Fibroblast of pulmonary artery (primary cell): ENCODE data around the gene KDR.

Source experiments
- DNase-seq: peaks from one replicate; pipeline ENCODE4 v3.0.0-alpha.2; 2010; ENCODE audit warnings: low read depth
- H3K4me3 ChIP-seq: replicated peaks from 2 replicates; pipeline ENCODE4 v1.5.1; 2011; ENCODE audit warnings: low read depth, mild to moderate bottlenecking, control low read depth, low read length, moderate library complexity
- CTCF ChIP-seq: IDR thresholded peaks from 2 replicates; pipeline ENCODE4 v1.5.1; 2011; ENCODE audit warnings: mild to moderate bottlenecking, control low read depth, low read length, inconsistent platforms; ENCODE audit errors: missing control alignments

The KDR gene

GRCh38 chr4:55110131-55110530, 15.3 kb downstream of the KDR start:
- TF ChIP-seq CTCF = no peak
- no peak overlapping the region for H3K4me3 ChIP-seq
- DNase-seq = no peak

- no peak for TF ChIP-seq CTCF
- DNase-seq = no peak
- H3K4me3 ChIP-seq = no peak overlapping the region
Measured at GRCh38 chr4:55107054-55107453, 18.3 kb downstream of the KDR start.

GRCh38 chr4:55103224-55103623, 22.2 kb downstream of the KDR start:
- DNase-seq = no peak
- TF ChIP-seq CTCF = no peak
- H3K4me3 ChIP-seq = no peak overlapping the region

GRCh38 chr4:55099816-55100215, 25.6 kb downstream of the KDR start:
- no peak overlapping the region for H3K4me3 ChIP-seq
- no peak for TF ChIP-seq CTCF
- no peak for DNase-seq

GRCh38 chr4:55098456-55099204, 26.8 kb downstream of the KDR start:
- no peak for TF ChIP-seq CTCF
- no peak overlapping the region for H3K4me3 ChIP-seq
- no peak for DNase-seq

- no peak for DNase-seq
- H3K4me3 ChIP-seq = no peak overlapping the region
- TF ChIP-seq CTCF = no peak
Measured at GRCh38 chr4:55096619-55097018, 28.8 kb downstream of the KDR start.

GRCh38 chr4:55096045-55096444, 29.4 kb downstream of the KDR start:
- no peak for DNase-seq
- TF ChIP-seq CTCF = no peak
- H3K4me3 ChIP-seq = no peak overlapping the region
